ENCODE measurements around the gene KCNB1. TPM values are rescaled to one million over a fixed set of nuclear protein-coding genes. Genes with fewer than 3 reads are reported as not detected.

KCNB1 gene
- total and polyA plus RNA-seq, 2 donors (not counting 1 experiment from before 2014, with no cell fraction given) = under 0.01 to 0.07 TPM

GRCh38 chr20:49367113-49367512, 115.4 kb downstream of the KCNB1 start:
- H3K4me1 ChIP-seq (ENCODE audit: control insufficient read depth, extremely low read depth, insufficient read depth, low read length) = no peaks in the 10 kb centered on the region
- H3K4me2 ChIP-seq (ENCODE audit: extremely low read depth, insufficient read depth, low read length) = no peak overlapping the region
- H3K9me3 ChIP-seq (ENCODE audit: control insufficient read depth, insufficient read depth, low read depth, low read length) = no peaks in the 10 kb centered on the region
- H4K20me1 ChIP-seq (ENCODE audit: control insufficient read depth, extremely low read depth, insufficient read depth, low read length) = no peaks in the 10 kb centered on the region
- TF ChIP-seq EZH2 (IDR thresholded peaks at IDR 0.05; ENCODE audit: low read length, missing control alignments) = no peak
- TF ChIP-seq, protein P1, sequence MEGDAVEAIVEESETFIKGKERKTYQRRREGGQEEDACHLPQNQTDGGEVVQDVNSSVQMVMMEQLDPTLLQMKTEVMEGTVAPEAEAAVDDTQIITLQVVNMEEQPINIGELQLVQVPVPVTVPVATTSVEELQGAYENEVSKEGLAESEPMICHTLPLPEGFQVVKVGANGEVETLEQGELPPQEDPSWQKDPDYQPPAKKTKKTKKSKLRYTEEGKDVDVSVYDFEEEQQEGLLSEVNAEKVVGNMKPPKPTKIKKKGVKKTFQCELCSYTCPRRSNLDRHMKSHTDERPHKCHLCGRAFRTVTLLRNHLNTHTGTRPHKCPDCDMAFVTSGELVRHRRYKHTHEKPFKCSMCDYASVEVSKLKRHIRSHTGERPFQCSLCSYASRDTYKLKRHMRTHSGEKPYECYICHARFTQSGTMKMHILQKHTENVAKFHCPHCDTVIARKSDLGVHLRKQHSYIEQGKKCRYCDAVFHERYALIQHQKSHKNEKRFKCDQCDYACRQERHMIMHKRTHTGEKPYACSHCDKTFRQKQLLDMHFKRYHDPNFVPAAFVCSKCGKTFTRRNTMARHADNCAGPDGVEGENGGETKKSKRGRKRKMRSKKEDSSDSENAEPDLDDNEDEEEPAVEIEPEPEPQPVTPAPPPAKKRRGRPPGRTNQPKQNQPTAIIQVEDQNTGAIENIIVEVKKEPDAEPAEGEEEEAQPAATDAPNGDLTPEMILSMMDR (conservative IDR thresholded peaks at IDR 0.05 in 1 of 2, IDR thresholded peaks at IDR 0.05 in 1 of 2; ENCODE audit: low read depth in 1 of 2, low read length in 2 of 2) = no peak
- no peak overlapping the region for H3K27ac ChIP-seq (ENCODE audit: insufficient read depth, low read length)
- no peak overlapping the region for H3K9ac ChIP-seq (ENCODE audit: insufficient read depth, low read length)
- no peak overlapping the region for H2AFZ ChIP-seq (ENCODE audit: low read length)
- no peaks in the 10 kb centered on the region for H3K36me3 ChIP-seq (ENCODE audit: control insufficient read depth, insufficient read depth, low read length)
- no peaks in the 10 kb centered on the region for H3K79me2 ChIP-seq (ENCODE audit: control insufficient read depth, insufficient read depth, low read length)
- H3K27me3 ChIP-seq (ENCODE audit: control insufficient read depth, insufficient read depth, low read length) = peaks cover 22% of the 10 kb centered on the region
- no peak for DNase-seq (ENCODE audit: low read depth in 2 of 2)
- no peak overlapping the region for H3K4me3 ChIP-seq (replicated peaks in 1 of 4; ENCODE audit: control extremely low read depth in 1 of 4, insufficient read depth in 1 of 4, low read depth in 3 of 4, low read length in 4 of 4)

DNA sequence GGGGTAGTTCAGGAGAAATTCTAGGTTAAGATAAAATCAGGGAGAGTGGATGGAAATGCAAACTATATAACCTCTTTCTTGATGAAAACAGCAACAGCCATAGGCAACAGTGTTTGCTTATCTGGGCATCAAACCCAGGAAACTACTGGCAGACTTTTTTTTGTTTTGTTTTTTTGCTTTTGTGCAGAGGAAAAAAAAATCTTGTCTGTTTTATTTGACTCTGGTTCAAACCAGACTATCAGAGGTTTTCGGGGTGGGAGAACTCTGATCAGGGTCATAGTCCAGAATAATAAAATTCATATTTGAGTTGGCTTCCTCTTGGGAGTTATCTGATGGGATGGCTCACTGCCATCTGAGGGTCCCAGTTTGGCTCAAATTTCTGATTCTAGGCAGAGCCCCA, 115.8 kb downstream of the KCNB1 start:
- Histone ChIP-seq H4K20me1 (ENCODE audit: control insufficient read depth, extremely low read depth, insufficient read depth, low read length) (no peaks in the 10 kb centered on the region), H3K27ac (ENCODE audit: insufficient read depth, low read length) (no peak overlapping the region)
- no peak for TF ChIP-seq EZH2 (IDR thresholded peaks at IDR 0.05; ENCODE audit: low read length, missing control alignments)
- TF ChIP-seq, protein P1 (conservative IDR thresholded peaks at IDR 0.05 in 1 of 2, IDR thresholded peaks at IDR 0.05 in 1 of 2; ENCODE audit: low read depth in 1 of 2, low read length in 2 of 2) = no peak

DNA sequence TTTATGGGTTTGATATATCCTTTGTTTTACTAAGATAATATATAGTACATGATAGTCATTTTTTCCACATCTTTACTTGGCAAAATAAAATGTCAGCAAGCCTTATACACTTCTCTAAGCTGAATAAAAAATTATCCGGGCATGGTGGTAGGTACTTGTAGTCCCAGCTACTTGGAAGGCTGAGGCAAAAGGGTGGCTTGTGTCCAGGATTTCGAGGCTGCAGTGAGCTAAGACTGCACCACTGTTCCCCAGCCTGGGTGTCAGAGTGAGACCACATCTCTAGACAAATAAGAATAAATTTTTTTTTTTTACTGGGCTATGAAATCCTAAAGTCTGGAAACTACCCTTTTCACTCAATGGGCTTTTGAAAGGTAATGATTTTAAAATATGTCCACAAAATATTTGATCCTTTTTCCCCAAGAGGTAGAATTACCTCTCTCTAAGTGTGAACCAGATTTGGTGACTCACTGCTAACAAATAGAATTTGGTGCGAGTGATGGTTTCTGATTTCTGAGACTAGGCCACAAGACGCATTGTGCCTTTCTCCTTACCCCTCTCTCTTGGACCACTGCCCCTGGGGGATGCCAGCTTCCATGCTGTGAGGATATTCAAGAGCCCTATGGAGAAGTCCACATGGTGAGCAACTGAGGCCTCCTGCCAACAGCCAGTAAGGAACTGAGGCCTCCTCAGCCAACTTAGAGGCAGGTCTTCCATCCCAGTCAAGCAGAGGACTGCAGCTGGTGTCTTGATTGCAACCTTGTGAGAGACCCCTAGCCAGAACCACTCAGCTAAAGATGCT, 120.4 kb downstream of the KCNB1 start:
- no peaks in the 10 kb centered on the region for H3K4me1 ChIP-seq (ENCODE audit: control insufficient read depth, extremely low read depth, insufficient read depth, low read length)
- no peaks in the 10 kb centered on the region for H3K36me3 ChIP-seq (ENCODE audit: control insufficient read depth, insufficient read depth, low read length)
- no peak for DNase-seq (ENCODE audit: low read depth in 2 of 2)
- no peak overlapping the region for H3K9ac ChIP-seq (ENCODE audit: insufficient read depth, low read length)
- no peak overlapping the region for H3K4me2 ChIP-seq (ENCODE audit: extremely low read depth, insufficient read depth, low read length)
- no peak overlapping the region for H3K4me3 ChIP-seq (replicated peaks in 1 of 4; ENCODE audit: control extremely low read depth in 1 of 4, insufficient read depth in 1 of 4, low read depth in 3 of 4, low read length in 4 of 4)
- H4K20me1 ChIP-seq (ENCODE audit: control insufficient read depth, extremely low read depth, insufficient read depth, low read length) = no peaks in the 10 kb centered on the region
- TF ChIP-seq EZH2 (IDR thresholded peaks at IDR 0.05; ENCODE audit: low read length, missing control alignments) = no peak
- TF ChIP-seq, protein P1 (conservative IDR thresholded peaks at IDR 0.05 in 1 of 2, IDR thresholded peaks at IDR 0.05 in 1 of 2; ENCODE audit: low read depth in 1 of 2, low read length in 2 of 2) = no peak
- H3K27ac ChIP-seq (ENCODE audit: insufficient read depth, low read length) = no peak overlapping the region
- no peaks in the 10 kb centered on the region for H3K9me3 ChIP-seq (ENCODE audit: control insufficient read depth, insufficient read depth, low read depth, low read length)
- no peak overlapping the region for H2AFZ ChIP-seq (ENCODE audit: low read length)
- no peaks in the 10 kb centered on the region for H3K79me2 ChIP-seq (ENCODE audit: control insufficient read depth, insufficient read depth, low read length)
- peaks cover 10% of the 10 kb centered on the region for H3K27me3 ChIP-seq (ENCODE audit: control insufficient read depth, insufficient read depth, low read length)

More for the DNA sequence above, 115.8 kb downstream of the KCNB1 start:
- no peak for DNase-seq (ENCODE audit: low read depth in 2 of 2)
- H3K9ac ChIP-seq (ENCODE audit: insufficient read depth, low read length) = no peak overlapping the region
- no peaks in the 10 kb centered on the region for H3K9me3 ChIP-seq (ENCODE audit: control insufficient read depth, insufficient read depth, low read depth, low read length)
- H3K27me3 ChIP-seq (ENCODE audit: control insufficient read depth, insufficient read depth, low read length) = peaks cover 22% of the 10 kb centered on the region
- no peak overlapping the region for H2AFZ ChIP-seq (ENCODE audit: low read length)
- H3K4me3 ChIP-seq (replicated peaks in 1 of 4; ENCODE audit: control extremely low read depth in 1 of 4, insufficient read depth in 1 of 4, low read depth in 3 of 4, low read length in 4 of 4) = no peak overlapping the region
- H3K4me2 ChIP-seq (ENCODE audit: extremely low read depth, insufficient read depth, low read length) = no peak overlapping the region
- H3K4me1 ChIP-seq (ENCODE audit: control insufficient read depth, extremely low read depth, insufficient read depth, low read length) = no peaks in the 10 kb centered on the region
- H3K79me2 ChIP-seq (ENCODE audit: control insufficient read depth, insufficient read depth, low read length) = no peaks in the 10 kb centered on the region
- no peaks in the 10 kb centered on the region for H3K36me3 ChIP-seq (ENCODE audit: control insufficient read depth, insufficient read depth, low read length)

All from fibroblast of lung (primary cell).